Stimulated activated CD8-positive, alpha-beta memory T cell treated with anti-CD3 and anti-CD28 coated beads, Interleukin-2, amount 100 ng/mL, for 48 hours (primary cell): ENCODE results near the gene NHSL2.

Experiments
- DNase-seq, 2 donors: peaks; one replicate each; pipeline ENCODE4 v3.0.0-alpha.2; 2020; ENCODE audit warnings: low read depth in 2 of 2

Gene NHSL2

DNA sequence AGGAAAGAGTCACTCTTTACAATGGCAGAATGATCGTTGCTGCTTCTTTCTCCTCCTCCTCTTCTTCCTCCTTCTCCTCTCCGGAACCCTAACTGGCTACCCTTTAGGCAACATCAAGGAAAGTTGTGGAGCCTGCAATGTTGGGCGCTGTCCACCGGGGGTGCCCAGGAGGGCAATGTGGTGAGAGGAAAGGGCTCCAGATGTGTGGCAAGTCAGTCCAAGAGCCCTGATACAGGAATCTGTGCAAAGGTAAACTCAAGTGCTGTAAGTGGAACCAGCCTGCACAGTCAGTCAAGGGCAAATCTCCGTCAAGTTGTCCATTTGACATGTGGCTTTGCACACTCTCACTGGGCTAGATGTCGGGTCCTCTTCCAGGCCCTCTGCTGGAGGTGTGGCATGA is 218.2 kb downstream of the NHSL2 start:
- no peak for DNase-seq

DNA sequence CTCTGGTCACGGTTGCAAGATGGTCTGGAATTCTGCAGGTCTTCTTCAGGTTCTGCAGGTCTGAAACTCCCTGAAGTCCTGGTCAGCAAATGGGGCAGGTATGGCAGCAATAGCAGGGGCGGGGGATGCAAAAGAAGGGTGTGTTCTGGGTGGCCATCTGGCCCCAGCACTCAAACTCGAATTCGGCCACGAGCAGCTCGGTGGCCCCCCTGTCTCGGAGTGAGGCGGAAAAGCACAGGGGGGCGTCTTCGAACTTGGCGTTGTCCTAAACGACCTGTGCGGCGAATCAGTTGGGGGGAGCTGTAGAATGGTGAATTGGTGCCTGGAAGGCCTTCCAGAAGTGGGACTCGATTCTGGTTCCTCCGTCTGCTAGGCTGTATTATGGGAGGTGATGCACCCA is 219.0 kb downstream of the NHSL2 start:
- DNase-seq: no peak

DNA sequence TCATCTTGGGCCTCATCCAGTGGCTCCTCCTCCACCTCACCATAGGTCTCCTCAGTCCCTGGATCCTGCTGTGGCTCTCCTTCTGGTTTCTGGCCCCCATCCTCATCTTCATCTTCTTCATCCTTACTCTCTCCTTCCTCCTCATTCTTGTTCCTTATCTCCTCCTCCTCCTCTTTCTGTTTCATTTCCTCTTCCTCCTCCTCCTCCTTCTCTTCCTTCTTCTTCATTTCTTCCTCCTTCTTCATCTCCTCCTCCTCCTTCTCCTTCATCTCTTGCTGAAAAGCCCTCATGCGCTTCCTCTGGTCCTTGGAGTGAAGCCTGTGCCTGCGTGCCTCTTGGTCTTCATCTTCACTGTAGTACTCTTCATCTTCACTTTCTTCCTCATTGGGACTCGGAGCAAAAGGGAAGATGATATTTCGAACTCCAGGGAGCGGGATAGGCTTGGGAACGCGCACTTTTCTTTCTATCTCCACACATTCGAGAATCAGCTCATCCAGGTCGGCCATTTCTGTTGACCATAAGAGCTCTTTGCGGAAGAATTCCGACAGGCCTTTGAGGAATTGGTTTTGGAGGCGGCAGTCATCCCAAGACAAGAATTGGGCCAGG is 219.6 kb downstream of the NHSL2 start:
- DNase-seq: no peak

DNA sequence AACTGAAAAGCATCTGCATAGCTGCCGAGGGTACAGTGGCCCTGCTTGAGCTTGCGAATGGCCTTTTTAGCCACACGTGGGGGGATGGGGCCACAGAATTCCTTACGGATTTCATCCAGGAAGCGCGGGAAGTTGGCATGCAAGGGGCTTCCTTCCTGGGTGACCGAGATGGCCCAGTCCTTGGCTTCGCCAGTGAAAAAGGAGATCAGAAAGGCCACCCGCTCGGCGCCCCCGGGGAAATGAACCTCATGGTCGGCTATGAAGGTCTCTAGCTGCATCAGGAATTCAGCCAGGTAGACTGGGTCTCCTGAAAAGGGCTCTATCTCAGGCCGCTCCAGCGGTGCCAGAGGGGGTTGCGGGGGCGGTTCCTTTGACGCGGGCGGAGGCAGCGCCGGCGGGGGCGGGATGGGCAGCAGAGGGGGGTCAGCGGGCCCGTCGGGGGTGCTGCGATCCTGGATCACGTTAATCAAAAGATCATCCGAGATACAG is 220.2 kb downstream of the NHSL2 start:
- DNase-seq: no peak

DNA sequence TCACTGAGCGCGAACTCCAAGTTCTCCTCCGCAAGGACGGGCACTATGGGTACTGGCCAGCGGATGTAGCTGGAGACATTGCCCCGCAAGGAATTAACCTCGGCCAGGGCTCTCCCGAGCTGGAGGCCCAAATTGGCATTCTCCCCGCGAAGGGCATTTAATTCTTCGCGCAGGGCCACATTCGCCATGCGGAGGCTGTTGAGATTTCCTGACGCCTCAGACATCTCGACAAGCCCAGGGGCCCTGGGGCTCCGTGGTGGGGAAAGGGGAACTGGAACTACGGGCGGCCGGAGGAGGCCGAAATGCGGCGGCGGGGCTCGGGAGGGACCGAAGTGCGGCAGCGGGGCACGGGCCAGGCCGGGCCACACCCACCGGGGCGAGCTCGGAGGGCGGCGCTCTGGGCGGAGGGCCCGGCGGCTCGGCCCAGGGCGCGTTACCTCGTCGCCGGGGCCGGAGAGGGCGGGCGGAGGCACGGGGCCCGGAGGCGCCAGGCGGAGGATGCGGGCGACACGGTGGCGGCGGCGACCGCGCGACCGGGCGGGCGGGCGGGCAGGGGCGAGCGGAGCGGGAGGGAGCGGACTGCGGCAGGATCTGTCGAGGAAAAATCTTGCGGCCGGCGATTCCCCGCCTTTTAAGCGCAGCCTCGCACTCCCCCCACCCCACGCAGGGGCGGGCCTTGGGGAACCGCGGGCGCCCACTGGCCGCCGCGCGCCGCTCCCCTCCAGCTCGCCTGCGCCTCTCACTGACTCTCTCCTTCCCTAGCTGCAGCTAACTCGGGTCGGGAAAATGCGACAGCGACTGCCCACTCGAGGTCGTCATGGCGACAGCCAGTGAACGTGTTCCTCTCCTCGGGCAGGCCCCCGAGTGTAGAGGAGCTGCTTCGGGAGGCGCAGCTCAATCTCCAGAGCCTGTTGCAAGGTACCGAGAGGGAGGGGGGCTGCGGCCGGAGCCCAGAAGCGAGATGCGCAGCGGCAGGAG is 221.0 kb downstream of the NHSL2 start, which contains the start of gene RTL5:
Gene RTL5, minus strand, starts transcription at position 599 of the 978 bp plus-strand sequence.
- DNase-seq: peak; percentile 24 to 33

DNA sequence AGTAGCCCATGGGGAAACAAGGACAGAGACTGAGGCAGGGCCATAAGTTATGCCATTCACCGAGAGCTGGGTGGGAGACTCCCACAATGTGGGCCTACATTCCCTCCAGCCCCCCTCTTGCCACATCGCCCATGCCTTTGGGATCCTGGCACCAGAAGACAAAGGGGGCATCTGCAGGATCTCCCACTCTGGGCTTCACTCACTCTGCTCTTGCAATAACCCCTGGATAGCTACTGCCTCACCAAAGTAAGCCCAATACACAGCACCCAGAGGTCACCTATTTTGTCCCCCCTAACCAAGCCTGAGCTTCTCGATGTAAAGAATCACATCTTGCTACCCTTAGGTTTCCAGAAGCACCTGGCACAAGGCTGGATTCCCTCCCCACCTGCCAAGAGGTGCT is 221.8 kb downstream of the NHSL2 start:
- no peak for DNase-seq

DNA sequence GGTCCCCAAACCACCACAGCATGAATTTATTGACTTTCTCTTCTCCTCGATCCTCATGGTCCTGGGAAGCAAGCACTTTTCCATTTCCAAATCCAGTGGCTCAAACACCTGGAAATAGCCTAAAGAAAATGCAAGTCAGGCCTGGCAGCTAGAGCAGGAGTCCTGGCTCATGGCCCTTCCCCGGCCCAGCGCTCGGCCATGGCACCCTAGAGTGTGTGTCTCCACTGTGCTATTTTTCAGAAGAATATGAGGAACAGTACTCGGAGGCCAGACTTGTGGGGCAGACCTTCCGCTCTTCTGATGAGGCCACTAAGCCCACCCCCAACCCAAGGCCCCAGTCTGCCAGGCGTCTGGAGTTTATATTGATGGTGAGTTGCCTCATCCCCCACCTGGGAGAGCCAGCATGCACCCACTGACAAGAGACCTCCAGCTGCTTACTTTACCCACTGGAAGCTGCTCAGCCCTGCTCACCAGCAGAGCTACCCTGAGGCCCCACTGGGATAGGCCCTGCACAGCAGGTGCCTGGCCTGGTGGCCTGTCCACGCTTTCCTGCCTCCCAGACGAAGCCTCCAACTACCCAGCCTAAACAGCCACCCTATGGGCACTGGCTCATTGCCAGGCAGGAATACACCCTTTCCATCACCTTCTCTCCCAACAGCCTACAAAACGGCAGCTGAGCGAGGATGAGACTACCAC is 223.4 kb downstream of the NHSL2 start:
- no peak for DNase-seq

DNA sequence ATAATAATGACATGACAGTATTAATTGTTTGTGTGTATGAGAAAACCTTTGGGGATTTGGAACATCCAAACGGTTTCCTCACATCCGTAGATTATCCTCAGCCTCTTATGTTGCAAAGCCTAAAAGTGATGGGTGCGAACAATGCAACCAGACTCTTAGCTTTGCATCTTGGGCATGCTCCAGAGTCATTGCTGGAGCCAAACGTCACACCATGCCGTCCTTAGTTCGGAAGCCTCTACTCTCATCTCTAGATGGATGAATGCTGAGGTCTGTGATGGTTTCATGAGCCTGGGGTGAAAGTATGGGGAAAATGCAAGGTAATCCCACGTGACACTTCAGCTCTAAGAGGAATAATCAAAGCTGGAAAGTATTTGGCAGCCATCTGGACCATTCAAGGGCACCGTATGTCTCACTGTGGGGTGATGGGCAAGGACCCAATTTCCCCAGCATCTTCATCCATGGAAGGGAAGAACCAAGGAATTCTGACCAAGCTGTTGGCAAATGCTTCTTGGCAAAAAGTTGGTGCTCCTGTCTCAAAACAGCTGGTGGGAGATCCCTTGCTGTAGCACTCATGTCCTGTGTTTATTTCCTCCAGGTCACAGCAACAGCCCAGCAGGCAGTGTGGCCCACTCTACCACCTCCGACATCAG is 227.3 kb downstream of the NHSL2 start:
- DNase-seq: no peak

DNA sequence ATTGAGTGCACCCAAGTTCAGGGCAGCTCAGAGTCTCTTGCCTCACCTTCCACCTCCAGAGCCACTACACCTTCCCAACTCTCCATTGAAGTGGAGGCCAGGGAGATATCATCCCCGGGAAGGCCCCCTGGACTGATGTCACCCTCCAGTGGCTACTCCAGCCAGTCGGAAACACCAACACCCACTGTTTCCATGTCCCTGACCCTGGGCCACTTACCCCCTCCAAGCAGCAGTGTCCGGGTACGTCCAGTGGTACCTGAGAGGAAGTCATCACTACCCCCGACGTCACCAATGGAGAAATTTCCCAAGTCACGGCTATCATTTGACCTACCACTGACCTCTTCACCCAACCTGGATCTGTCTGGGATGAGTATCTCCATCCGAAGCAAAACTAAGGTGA is 228.9 kb downstream of the NHSL2 start:
- DNase-seq: no peak

DNA sequence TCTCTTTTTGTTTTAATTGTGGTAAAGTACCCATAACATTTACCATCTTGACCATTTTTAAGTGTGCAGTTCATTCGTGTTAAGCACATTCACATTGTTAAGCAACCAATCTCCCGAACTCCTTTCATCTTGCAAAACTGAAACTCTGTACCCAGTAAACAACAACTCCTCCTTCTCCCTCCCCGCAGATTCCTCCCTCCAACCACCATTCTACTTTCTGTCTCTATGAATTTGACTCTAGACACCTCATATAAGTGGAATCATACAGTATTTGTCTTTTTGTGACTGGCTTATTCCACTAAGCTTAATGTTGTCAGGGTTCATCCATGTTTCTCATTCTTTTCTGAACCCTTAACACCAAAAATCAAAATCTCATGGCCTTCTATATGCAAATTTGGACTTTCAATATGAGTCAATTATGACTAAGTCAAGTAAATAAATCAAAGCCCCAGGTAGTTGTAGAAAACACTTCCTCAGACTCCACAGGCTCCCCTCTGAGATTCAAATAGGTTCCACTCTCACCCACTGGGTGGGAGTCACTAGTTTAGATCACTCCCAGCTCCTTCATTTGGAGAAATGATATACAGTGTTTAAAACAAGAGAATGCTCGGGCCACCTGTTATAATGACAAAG is 230.8 kb downstream of the NHSL2 start:
- no peak for DNase-seq

DNA sequence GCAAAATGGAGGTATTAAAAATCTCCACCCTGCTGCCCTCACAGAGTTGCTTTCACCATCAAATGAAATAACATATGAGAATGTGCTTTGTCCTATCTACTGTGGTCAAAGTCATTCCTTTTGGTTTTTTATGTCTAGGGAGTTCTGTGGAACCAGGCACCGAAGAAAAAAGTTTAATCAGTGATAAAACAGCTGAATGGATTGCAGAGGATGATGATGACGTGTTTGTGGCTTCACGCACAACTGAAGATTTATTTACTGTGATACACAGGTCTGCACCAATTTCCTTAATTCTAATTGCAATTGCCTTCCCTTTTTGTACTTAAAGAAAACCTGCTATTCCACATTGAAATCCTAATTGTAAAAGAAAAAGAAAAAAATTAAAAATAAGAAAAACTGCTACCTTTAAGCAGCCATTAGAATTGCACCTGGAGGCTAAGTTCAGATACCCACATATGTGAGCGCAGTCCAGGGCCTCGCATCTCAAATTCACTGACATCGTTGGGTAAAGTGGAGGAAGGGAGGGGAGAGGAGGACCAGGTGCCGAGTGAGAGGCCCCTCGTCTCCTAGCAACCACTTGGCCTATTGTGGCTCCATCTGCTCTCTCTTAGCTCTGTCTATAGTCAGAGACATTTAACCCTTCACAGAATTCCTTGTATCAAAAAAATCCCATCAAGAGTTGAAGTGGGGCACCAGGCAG is 231.6 kb downstream of the NHSL2 start:
- no peak for DNase-seq

DNA sequence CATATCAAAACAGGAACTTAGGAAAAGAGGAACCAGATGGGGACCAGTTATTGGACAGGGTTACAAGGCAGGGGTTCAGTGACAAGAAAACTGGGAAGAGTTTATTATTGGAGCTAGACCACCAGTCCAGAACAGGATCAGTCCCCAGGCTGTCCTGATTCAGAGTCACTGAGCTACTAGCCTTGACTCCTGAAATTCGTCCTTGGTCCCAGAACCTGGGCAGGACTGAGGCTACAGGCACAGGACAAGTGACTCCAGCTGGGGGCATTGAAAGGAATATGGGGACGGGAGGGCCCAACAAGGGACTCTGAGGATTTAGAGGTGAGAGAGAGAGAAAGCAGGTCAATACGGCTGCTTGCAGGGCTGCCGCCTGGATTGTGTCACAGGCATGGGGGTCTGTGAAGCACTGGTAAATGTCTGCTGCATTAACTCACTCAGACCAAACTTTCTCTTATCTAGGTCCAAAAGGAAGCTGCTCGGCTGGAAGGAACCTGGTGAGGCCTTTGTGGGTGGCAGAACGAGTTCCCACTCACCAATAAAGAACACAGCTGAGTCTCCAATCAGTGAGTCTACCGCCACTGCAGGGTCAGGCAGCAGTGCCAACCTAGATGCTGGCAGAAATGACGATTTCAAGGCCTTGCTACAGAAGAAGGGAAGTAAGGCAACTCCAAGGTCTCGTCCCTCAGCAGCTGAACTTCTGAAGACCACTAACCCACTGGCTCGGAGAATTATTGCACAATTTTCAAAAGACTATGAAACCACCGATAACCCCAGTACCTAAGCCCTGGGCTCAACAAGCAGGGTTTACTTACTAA is 232.4 kb downstream of the NHSL2 start:
- no peak for DNase-seq

DNA sequence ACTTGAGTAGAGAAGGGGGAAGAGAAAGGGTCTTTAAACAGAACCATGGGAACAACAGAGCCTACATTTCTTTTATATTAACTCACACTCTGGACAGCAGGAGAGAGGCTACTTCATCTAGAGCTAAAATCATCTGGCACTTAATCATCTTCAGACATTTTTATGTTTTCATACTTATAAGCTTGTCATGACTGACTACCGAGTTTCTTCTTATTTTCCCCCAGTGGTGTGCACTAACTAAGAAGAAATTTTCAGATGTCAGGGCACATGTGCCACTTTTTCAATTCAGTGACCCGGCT is 232.9 kb downstream of the NHSL2 start:
- no peak for DNase-seq

DNA sequence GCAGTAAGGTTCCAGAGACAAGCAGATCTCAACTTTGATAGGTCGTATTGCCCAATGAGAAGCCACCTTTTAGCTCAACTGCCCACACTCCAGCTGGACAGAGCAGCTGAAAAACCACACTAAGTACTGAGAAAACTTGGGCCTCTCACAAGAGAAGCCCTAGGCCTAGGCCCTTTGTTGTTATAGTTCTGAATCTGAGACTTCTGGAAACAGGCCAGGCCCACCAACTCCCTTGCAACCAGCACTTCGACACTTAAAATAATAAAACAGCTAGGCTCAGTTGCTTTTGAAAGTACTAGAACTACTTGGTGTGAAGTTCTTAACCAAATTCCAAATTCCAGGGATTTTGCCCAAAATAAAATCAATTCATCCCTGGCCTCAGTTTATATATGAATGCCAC is 234.5 kb downstream of the NHSL2 start:
- DNase-seq: no peak

DNA sequence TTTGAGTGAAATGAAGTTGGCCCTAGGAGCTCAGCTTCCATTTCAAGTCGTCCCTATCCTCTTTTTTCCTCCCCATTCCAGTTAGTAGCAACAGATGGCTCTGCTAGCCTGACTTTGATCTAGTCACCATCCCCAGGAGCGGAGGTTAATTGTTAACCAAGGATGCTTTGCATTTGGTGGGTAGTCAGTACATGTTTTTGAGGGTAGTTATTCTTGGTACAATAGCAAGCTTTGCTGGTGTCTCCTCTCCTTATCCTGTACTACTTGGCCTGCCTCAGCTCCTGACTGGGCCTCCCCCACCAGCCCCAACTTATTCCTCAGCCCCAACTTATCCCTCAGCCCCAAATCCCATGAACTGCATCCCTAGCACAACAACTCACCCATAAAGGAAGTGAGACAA is 235.9 kb downstream of the NHSL2 start:
- DNase-seq: no peak

DNA sequence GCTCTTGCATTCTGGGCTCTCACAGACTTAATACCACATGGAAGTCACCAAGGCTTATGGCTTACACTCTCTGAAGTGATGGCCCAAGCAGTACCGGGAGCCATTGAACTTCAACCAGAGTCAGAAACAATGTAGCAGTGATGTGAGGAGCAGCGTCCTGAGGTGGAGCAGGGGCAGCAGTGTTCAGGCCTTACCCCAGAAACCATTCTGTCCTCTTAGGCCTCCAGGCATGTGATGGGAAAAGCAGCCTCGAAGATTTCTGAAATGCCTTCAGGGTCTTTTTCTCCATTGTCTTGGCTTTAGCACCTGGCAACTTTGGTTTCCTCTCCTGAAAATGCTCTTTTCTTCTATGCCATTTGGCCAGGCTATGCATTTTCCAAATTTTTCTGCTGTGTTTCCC is 248.1 kb downstream of the NHSL2 start:
- no peak for DNase-seq

DNA sequence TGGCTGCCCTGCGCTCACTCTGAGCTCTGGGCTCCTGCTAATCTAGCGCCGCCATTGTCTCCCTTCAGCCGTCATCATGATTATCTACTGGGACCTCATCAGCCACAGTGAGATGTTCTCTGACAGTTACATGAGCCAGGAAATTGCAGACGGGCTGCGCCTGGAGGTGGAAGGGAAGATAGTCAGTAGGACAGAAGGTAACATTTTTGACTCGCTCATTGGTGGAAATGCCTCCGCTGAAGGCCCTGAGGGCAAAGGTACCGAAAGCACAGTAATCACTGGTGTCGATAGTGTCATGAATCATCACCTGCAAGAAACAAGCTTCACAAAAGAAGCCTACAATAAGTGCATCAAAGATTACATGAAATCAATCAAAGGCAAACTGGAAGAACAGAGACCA is 249.1 kb downstream of the NHSL2 start:
- no peak for DNase-seq

DNA sequence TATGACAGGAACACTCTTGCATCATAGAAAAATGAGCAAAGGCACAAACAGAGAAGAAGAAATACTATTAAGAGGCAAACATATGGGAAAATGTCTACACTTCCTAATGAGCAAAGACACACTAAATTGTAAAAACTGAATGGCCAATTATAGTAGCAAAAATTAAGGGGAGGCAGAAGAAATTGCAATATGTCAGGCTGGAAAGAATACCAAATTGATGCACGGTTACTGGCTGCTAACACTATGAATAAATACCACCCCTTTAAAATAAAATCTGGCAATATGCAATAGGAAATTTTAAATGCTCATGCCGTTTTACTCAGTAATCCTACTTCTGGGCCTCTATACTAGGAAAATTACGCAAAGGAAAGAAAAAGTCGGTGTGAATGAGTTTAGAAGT is 254.9 kb downstream of the NHSL2 start:
- DNase-seq: no peak

DNA sequence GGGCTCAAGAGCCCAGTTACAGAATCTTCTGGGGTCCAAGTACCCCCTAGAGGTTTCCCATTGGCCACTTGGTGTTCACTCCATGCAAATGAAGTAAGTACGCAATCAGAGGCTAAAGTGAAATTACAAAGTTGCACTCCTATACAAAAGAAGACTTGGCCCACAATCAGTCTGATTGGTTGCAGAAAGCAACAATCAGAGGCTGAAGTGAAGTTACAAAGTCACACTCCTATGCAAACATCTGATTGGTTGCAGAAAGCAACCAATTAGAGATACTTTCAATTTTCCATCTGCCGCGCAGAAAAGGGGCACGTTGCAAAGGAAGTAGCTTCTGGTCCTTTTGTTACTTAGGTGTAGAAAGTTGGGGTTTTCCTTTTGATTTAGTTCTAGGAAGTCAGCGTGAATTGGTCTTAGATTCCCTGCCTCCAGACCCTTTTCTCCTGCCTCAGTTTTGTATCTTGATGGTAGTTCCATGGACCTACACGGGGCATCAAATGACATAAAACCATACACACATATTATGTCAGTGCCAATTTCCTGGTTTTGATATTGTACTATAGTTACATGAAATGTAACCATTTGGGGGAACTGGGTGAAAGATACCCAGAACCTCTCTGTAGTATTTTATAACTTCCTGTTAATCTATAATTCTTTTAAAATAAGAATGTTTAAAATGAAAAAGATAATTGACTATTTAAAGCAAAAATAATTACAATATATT is 258.5 kb downstream of the NHSL2 start:
- DNase-seq: no peak
